GM12873 (cell line): ENCODE measurements around the gene CHID1.

Experiments
- TF ChIP-seq, protein P1 (sequence below): IDR thresholded peaks from 2 replicates; pipeline ENCODE4 v1.5.1; 2012; ENCODE audit warnings: low read depth, mild to moderate bottlenecking, moderate library complexity, low read length, control low read depth; ENCODE audit not compliant: insufficient read depth; ENCODE audit errors: missing control alignments

Gene CHID1

DNA sequence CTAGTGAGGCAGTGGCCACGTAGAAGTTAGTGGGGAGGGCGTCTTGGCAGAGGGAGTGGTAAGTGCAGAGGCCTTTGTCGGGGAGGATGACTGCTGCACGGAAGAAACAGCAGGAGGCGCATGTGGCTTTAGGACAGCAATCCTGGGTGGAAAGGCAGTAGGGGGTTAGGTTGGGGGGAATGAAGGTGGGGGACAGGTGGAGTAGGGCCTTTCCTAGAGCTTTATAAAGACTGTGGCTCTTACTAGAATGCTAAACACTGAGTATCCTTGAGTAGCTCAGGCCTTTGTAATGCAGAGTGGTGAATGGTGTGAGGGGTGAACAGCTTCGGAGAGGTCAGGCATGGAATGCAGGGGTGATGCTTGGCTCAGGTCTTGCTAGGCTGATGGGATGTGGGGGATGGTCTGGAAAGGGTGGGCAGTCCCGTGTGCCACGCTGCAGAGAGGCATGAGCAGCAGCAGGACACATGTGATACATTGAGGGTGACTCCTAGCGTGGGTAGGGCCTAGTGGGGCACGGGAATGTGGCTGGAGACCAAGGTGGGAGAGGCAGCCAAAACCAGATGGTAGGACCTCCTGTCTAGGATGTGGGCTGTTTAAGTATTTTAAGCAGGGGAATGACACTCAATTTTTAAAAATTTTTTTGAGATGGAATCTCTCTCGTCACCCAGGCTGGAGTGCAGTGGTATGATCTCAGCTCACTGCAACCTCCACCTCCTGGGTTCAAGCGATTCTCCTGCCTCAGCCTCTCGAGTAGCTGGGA, 34.3 kb upstream of the CHID1 start:
- TF ChIP-seq, protein P1, sequence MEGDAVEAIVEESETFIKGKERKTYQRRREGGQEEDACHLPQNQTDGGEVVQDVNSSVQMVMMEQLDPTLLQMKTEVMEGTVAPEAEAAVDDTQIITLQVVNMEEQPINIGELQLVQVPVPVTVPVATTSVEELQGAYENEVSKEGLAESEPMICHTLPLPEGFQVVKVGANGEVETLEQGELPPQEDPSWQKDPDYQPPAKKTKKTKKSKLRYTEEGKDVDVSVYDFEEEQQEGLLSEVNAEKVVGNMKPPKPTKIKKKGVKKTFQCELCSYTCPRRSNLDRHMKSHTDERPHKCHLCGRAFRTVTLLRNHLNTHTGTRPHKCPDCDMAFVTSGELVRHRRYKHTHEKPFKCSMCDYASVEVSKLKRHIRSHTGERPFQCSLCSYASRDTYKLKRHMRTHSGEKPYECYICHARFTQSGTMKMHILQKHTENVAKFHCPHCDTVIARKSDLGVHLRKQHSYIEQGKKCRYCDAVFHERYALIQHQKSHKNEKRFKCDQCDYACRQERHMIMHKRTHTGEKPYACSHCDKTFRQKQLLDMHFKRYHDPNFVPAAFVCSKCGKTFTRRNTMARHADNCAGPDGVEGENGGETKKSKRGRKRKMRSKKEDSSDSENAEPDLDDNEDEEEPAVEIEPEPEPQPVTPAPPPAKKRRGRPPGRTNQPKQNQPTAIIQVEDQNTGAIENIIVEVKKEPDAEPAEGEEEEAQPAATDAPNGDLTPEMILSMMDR, result no peak

DNA sequence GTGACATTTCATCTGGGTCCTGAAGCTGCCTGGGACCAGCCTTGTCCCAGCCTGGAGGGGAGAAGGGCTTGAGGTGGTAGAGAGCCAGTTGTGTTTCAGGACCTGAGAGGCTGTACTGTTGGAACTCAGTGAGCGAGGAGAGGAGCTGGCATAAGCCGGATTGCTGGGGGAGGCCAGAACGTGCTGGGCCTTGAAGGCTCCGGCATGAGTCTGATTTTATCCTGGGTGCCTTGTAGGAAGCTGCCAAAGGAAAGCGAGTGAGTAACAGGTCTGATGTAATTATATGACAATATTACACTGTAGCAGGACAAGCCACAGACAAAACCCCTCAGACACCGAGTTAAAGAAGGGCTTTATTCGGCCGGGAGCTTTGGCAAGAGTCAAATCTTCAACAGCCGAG, 32.2 kb upstream of the CHID1 start:
- TF ChIP-seq, protein P1, result no peak

DNA sequence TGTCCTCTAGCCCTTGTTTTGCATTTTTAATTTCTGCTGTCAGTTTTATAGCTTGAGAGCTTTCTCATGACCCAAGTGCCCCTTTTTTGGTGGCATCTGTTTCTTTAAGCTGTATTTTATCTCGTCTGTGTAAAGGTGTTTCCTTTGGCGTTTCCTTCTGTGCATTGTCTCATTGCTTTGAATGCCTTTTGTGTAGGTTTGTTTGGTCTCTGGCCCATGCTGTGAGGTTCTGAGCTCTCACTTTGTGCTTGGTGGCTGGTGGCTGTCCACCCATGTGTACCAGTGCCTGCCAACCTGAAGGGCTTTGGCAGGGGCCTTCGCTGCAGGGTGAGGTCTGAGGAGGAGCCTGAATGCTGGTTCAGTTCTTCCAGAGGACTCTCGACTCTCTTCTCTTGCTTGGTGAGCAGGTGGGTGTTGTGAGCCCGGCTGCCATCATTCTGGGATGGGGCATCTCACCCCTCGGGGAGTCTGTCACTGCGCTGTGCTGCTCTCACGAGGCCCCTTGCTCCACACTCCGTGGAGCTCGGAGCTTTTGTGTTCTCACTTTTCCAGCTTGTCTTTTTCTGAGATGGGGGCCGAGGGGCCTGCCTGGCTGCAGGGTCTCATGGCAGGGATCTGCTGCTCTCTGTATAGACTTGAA, 30.0 kb upstream of the CHID1 start:
- TF ChIP-seq, protein P1, result no peak

DNA sequence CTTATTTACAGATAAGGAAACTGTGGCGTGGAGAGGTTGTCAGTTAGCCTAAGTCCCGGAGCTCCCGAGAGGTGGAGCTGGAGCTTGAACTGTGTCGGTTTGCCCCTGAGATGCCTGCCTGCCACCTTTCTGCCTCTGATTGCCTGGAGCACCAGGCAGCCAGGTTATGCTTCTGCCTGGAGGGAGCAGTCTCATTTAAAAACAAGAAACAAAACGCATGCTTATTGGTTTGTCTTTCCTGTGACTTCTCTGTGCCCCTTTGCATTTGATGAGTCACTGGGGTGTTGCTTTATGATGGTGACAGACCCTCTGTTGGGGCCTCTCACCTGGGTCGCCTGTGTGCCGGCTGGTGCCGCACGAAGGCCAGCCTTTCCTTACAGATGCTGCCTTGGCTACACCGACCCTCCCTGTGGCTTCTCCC, 27.2 kb upstream of the CHID1 start:
- TF ChIP-seq, protein P1, result no peak

DNA sequence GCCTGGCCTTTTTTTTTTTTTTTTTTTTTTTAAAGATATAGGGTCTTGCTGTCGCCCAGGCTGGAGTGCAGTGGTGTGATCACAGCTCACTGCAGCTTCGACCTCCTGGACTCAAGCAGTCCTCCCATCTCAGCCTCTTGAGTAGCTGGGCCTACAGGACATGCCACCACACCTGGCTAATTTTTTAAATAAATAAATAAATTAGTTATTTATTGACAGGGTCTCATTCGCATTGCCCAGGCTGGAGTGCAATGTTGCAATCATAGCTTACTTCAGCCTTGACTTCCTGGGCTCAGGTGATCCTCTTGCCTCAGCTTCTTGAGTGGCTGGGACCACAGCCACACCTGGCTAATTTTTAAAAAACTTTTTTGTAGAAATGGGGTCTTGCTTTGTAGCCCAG, 25.6 kb upstream of the CHID1 start:
- TF ChIP-seq, protein P1, result no peak

DNA sequence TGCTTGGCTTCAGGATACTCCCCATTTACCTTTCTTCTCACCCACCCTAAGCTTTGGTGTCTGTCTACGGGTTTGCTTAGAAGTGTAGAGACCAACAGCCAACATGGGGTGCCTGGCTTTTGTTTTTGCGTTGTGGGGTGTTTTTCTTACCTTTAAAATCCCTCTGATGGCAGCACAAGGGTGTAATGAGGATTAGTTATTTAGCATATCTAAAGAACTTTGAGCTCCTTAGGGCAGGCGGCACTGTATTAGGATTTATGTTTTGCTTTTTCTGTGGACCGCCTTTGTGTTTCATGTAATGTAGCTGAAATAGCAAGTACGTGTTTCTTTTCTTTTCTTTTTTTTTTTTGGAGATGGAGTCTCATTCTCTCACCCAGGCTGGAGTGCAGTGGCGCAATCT, 23.9 kb upstream of the CHID1 start:
- TF ChIP-seq, protein P1, result no peak

DNA sequence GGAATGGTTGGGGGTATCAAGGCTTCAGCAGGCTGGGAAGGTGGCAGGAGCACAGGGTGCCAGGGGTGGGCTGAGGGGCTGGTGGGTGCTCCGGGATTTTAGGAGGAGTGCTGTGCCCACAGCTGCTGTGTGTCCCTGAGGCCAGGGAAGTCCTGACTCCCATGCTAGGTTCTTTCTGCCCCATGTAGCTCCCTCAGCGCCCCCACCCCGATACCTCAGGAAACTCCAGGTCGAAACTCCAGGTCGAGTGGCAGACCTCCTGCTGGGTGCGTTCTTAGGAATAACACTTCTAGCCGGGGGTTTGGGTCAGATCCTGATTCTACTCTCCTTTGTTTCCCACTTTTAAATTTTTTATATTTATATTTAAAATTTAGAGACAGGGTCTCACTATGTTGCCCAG, 23.3 kb upstream of the CHID1 start:
- TF ChIP-seq, protein P1, result no peak
